Right ventricle myocardium inferior (tissue), 1 donor: Measurements from ENCODE around the gene SAMD9L. TPM values are rescaled to one million over a fixed set of nuclear protein-coding genes. Genes with fewer than 3 reads are reported as not detected.

ENCODE experiments used
- ATAC-seq: fragments of 200-7000 bp; cut with Tn5 transposase; one replicate; pipeline ENCODE4 v1.9.1; 2020; ENCODE audit warnings: mild to moderate bottlenecking, moderate library complexity
- DNase-seq: peaks from one replicate; pipeline ENCODE4 v3.0.0; 2021; ENCODE audit errors: missing footprints
- intact Hi-C: fragments of 100-400 bp; cut with DNase I; formaldehyde crosslinking; loops from one replicate; pipeline ENCODE4 v1.11.0; 2022
- long read RNA-seq: library from polyadenylated mRNA; unstranded; transcript quantifications from one replicate; pipeline ENCODE4 v2.0.0, GENCODE V29; 2021
- total RNA-seq: library from RNA; stranded (reverse); fragmentation: NEBNext Ultra II Directional; extraction: Animal tissue kit (Norgen Biotek cat#: 25700); gene quantifications from one replicate; pipeline ENCODE4 v1.2.1, GENCODE V29; 2021
- donor health status: DM: no; HTN: yes; CAD: no; lungs with severe emphysema.

The SAMD9L gene
- 3.8 TPM for total RNA-seq
- long read RNA-seq, partial matches to known transcripts, result 0 of 1 reads
- long read RNA-seq, other reads (novel, unspliced or antisense), result 0 of 1 reads

- intact Hi-C loops, result no loop called here
- no peak for DNase-seq
- ATAC-seq, result peak; percentile 67
Observed at GRCh38 chr7:93148144-93148543, at the start of gene SAMD9L. TSS of gene SAMD9L (minus strand) at chr7:93148385. CDS start at chr7:93135971, 12,414 bp downstream.

DNA sequence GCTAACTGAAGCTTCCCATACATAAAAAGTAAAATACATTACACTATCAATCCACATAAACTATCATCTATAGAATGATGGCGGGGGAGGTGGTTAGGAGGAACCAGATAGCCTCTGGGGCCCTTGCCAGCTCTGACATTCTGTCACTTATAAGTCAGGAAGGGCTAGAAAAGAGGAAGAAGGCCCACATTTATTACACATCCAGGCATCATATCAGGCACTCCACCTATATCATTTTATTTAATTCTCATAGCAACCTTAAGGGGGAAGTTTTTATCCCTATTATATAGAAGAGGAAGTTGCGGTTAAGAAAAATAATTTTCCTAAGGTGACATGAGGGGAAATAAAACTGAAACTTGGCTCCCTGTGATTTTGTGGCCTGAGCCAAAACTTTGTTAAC lies 48.2 kb upstream of the SAMD9L start:
- ATAC-seq (no peak), DNase-seq (no peak)
- intact Hi-C loops, result no loop called here

DNA sequence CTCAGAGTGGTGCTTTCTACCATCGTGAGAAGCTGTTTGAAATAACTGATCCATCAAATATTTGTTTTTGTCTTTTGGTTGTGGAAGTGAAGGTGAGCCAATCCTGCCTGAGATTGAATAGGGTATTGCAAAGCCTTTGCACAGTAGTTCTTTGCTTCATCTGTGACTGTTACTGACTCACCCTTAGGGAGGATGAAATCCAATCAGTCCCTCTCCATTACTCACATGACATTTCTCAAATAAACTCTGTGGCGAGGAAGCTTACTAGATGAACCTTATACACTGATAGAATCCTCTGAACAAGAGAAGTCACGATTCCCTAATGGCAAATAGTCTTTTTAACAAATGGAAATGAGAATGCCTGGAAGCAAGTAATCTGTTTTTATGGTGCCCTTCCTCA lies 46.2 kb upstream of the SAMD9L start:
- intact Hi-C loops, result no loop called here
- DNase-seq (no peak), ATAC-seq (no peak)

DNA sequence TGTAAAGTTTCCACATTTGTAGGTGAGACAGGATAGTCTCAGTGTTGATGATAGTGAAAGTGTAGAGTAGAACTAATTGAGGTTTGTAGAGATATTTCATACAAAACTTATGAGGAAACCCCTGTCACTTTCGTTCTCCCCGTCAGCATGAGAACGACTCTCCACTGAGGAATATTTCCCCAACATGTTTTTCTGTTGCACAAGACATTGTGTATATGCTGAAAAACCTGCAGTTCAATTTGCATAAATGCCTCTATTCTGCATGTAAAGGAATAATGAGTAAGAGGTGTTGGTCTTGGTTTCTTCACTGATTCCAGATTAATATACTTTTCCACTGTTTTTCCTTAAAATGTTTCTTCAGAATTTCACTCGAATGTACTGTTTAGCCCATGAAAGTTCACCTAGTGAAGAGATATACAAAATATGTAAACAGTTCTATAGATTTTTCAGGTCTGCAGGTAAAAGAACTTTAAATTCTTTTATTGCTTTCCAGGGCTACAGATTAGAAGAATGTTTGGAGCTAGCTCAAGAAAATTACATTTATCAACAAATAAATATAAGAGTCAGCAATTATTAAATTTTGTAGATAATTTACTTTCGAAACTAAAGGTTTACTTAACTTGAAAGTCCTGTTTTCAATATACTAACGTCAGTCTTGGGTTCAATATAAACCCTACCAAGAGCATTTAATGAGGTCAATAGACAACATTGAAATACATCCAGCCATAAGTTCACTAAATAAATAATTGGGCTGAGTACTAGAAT lies 40.9 kb upstream of the SAMD9L start:
- no peak for ATAC-seq
- DNase-seq, result no peak
- intact Hi-C loops, result no loop called here

DNA sequence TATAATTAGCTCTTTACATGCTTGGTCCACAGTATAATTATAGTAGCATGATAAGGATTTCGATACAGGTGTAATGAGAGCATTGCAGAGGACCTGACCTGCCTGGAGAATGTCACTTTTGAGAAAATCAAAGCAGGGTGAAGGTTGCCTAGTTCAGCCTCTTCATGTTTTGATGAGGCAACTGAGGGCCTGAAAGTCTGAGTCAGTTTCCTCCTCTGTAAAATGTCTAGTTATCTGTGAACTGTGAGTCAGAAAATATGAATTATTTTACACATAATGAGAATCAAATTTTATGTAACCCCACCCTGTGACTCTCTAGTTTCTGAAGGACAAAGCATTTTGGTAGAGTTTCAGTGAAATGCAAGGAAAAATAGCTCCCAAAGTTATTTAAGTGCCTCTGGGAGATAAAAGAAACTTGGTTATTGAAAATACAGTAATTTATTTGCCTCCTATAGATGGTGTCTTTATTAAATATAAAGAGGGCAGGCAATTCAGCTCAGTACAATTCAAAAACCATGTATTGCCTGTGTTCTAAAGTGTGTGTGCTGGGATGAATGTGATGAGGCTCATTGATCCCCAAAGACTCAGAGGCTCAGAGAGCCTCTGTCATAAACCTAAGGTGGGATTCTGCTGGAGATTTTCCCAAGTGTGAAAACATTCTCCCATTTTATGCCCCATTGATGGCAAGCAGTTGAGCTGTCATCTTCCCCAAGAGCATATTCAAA lies 37.3 kb upstream of the SAMD9L start:
- no peak for DNase-seq
- intact Hi-C loops, result no loop called here
- ATAC-seq, result no peak

DNA sequence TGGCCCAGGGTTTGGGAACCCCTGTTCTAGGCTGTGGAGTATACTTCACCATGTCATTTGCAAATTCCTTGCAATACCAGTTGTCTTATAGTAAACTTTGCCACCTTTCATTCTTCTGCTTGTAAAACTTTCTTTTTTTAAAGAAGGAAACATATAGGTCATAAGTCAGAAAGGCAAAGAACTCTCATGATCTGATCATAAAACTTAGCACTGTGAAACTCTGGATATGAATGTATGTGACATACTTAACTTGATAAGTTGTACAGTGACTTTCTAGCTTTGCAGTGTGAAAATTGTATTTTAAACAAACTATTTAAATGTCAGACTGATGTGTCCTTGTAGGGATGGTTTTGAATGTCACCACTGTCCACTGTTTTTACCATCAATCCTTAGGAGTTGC lies 31.0 kb upstream of the SAMD9L start:
- ATAC-seq (no peak), DNase-seq (no peak)
- intact Hi-C loops, result no loop called here

DNA sequence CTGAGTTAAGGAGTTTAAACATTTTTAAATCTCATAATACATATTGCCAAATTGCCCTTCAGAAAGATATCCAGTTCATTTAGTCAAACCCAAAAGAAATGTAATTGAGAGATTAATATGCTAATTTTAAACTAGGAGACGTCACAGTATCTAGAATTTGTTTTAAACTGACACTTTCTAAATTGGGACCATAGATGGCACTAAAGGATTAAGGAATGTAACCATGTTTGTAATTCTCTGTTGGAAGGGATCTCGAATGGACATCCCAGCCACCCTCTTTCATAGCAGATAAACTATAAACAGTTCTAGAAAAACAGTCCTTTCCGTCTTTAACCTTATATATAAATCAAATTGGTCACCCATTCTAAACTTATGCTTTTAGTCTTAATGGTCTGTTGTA lies 30.0 kb upstream of the SAMD9L start:
- DNase-seq (no peak), ATAC-seq (no peak)
- intact Hi-C loops, result no loop called here

- ATAC-seq, result no peak
- no peak for DNase-seq
- intact Hi-C loops, result no loop called here
Observed at GRCh38 chr7:93176992-93177580, 28.9 kb upstream of the SAMD9L start.

DNA sequence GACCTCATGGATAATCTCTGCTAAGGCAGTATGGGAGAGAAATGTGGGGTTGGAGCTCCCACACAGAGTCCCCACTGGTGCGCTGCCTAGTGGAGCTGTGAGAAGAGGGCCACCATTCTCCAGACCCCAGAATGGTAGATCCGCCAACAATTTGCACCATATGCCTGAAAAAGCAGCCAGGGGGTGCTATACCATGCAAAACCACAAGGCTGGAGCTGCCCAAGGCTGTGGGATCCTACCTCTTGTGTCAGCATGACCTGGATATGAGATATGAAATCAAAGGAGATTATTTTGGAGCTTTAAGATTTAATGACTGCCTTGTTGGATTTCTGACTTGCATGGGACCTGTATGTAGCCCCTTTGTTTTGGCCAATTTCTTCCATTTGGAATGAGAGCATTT lies 27.0 kb upstream of the SAMD9L start:
- intact Hi-C loops, result no loop called here
- DNase-seq, result no peak
- ATAC-seq, result no peak

DNA sequence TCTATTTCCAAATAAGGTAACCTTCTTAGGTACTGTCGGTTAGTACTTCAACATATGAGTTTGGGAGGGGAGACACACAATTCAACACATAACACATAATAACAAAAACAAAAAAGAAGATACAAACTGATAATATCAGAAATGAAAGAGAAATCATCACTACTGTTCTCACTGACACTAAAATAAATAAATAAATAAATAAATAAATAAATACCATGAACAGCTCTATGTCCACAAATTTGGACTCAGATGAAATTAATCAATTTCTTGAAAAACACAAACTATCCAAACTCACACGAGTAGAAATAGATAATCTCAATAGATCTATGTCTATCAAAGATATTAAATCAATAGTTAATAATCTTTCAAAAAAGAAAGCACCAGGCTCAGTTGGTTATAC lies 24.5 kb upstream of the SAMD9L start:
- DNase-seq (no peak), ATAC-seq (no peak)
- intact Hi-C loops, result no loop called here

- DNase-seq (no peak), ATAC-seq (no peak)
- intact Hi-C loops, result no loop called here
Observed at GRCh38 chr7:93171606-93172226, 23.5 kb upstream of the SAMD9L start.

- intact Hi-C loops, result no loop called here
- no peak for DNase-seq
- no peak for ATAC-seq
Observed at GRCh38 chr7:93165447-93165846, 17.3 kb upstream of the SAMD9L start.

- ATAC-seq (no peak), DNase-seq (no peak)
- intact Hi-C loops, result no loop called here
Observed at GRCh38 chr7:93164766-93165165, 16.6 kb upstream of the SAMD9L start.

DNA sequence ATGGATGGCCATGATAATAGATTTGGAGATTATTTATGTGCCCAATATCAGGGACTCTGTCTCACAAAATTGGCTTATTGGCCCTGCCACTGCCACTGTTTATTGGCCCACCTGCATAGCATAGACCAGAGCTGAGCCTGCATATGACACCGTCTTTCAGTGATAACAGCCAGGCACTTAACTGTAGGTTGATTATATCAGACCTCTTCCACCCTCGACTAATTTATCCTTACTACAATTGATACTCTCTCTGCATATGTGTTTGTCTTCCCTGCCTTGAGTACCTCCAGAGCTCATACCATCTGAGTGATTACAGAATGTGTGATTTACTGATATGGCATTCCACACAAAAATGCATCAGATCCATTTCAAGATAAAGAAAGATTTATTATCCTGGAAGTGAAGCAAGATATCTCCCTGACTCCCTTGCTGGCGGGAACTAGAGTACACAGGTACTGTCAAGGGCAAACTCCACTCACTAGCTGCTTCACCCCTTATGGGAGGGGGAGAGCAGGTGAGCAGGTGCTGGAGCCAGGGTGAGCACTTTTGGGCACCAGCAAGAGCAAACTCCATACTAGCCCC lies 13.1 kb upstream of the SAMD9L start:
- ATAC-seq, result no peak
- DNase-seq, result no peak
- intact Hi-C loops, result no loop called here

DNA sequence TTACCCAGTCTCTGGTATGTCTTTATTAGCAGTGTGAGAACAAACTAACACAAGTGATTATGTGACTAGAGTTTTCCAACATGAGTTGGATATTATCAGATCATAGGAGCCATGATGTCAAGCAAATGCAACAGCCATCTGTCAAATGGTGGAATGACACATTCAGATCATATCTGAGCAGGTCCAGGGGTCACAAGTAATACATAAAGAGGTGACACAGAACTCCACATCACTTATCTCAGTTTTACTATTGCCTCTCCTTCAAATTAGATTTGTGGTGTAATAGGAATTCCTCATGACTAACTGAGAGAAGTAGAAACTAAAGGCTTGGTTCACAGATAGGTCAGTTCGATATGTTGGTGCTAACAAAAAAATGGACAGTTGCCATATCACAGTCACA lies 12.2 kb upstream of the SAMD9L start:
- DNase-seq (no peak), ATAC-seq (no peak)
- intact Hi-C loops, result no loop called here

DNA sequence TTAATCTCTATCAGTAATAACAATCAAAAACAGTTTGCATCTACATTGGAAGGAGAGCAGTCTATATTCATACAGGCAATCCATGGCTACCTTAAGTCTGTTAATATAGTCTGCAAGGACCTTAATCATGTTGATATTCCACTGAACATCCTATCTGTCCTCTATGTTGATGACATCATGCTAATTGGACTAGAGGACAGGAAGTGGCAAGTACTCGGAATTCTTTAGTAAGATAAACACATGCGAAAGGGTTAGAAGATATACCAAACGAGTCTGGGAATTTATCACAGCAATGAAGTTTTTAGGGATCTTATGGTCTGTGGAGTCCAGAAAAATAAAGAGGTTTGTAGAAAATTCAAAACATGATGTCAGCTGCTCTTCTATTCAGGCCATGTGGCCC lies 11.3 kb upstream of the SAMD9L start:
- no peak for DNase-seq
- ATAC-seq, result no peak
- intact Hi-C loops, result no loop called here

DNA sequence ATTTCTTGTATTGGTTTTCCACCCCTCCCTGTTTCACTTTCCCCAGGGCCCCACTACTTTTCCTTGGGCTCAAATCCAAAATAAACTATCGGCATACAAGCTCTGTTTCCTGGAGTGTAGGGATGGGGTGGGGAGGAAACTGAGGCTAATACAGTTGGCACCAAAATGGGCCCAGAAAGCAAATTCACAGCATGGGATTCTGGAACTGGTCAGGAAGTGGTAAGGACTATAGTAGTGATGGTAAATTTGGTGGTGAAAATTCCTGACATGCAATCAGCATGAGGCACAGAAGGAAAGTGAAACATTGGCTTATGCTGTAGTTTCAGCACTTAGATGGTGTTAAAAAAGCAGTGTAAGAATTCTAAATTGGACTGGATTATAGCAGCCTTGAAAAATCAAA lies 8.7 kb upstream of the SAMD9L start:
- DNase-seq (no peak), ATAC-seq (no peak)
- intact Hi-C loops, result no loop called here

GRCh38 chr7:93150200-93150835 lies 2.1 kb upstream of the SAMD9L start:
- ATAC-seq (no peak), DNase-seq (no peak)
- intact Hi-C loops, result no loop called here

DNA sequence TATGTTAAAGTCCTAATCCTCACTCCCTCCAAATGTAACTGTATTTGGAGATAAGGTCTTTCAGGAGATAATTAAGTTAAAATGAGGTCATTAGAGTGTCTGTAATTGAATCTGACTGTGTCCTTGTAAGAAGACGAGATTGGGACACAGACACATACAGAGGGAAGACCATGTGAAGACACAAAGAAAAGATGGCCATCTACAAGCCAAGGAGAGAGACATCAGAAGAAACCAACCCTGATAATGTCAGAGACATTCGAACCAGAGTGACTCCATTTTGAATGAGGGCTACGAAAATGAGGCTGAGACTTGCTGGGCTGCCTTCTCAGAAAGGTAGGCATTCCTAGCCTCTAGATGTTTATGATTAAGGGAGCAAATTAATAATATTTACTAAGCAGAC lies 542 bp upstream of the SAMD9L start:
- no peak for ATAC-seq
- intact Hi-C loops, result no loop called here
- no peak for DNase-seq
